HUES48 (cell line): Measurements from ENCODE around the gene FBXL7.

Experiments used
- H3K27ac ChIP-seq: one replicate; pipeline ENCODE4 v1.7.0; 2013; ENCODE audit warnings: low read depth, low read length, inconsistent platforms
- H3K27me3 ChIP-seq: 2 replicates; pipeline ENCODE4 v1.6.1; 2013; ENCODE audit warnings: mild to moderate bottlenecking, low read length; ENCODE audit not compliant: control insufficient read depth, insufficient read depth
- H3K36me3 ChIP-seq: 2 replicates; pipeline ENCODE4 v1.6.1; 2013; ENCODE audit warnings: low read length; ENCODE audit not compliant: control insufficient read depth, insufficient read depth
- H3K4me1 ChIP-seq: 2 replicates; pipeline ENCODE4 v1.6.1; 2013; ENCODE audit warnings: mild to moderate bottlenecking, low read length; ENCODE audit not compliant: control insufficient read depth, insufficient read depth
- H3K4me3 ChIP-seq: 2 replicates; pipeline ENCODE4 v1.5.1; 2013; ENCODE audit warnings: mild to moderate bottlenecking, low read depth, low read length
- H3K9ac ChIP-seq: 2 replicates; pipeline ENCODE4 v1.6.1; 2013; ENCODE audit warnings: mild to moderate bottlenecking, low read depth, low read length, moderate library complexity
- H3K9me3 ChIP-seq: 2 replicates; pipeline ENCODE4 v1.6.1; 2013; ENCODE audit warnings: low read length; ENCODE audit not compliant: control insufficient read depth, insufficient read depth

The FBXL7 gene

GRCh38 chr5:15597804-15598203 lies 97.8 kb downstream of the FBXL7 start:
- Histone ChIP-seq H3K4me3 (no peak overlapping the region), H3K27me3 (no peaks in the 10 kb centered on the region), H3K36me3 (no peaks in the 10 kb centered on the region), H3K27ac (no peak overlapping the region), H3K9me3 (no peaks in the 10 kb centered on the region), H3K4me1 (peaks cover 35% of the 10 kb centered on the region), H3K9ac (no peak overlapping the region)

GRCh38 chr5:15598294-15598902 lies 98.4 kb downstream of the FBXL7 start:
- Histone ChIP-seq H3K27ac (no peak overlapping the region), H3K4me3 (no peak overlapping the region), H3K9me3 (no peaks in the 10 kb centered on the region), H3K36me3 (no peaks in the 10 kb centered on the region), H3K27me3 (no peaks in the 10 kb centered on the region), H3K9ac (no peak overlapping the region), H3K4me1 (peaks cover 35% of the 10 kb centered on the region)

- no peaks in the 10 kb centered on the region for H3K9me3 ChIP-seq
- no peak overlapping the region for H3K27ac ChIP-seq
- H3K36me3 ChIP-seq = no peaks in the 10 kb centered on the region
- H3K27me3 ChIP-seq = no peaks in the 10 kb centered on the region
- H3K4me3 ChIP-seq = no peak overlapping the region
- H3K9ac ChIP-seq = no peak overlapping the region
- peaks cover 27% of the 10 kb centered on the region for H3K4me1 ChIP-seq
Observed at GRCh38 chr5:15600035-15600434, 100.1 kb downstream of the FBXL7 start.

GRCh38 chr5:15601274-15601673 lies 101.3 kb downstream of the FBXL7 start:
- Histone ChIP-seq H3K9me3 (no peaks in the 10 kb centered on the region), H3K36me3 (no peaks in the 10 kb centered on the region), H3K4me1 (peaks cover 19% of the 10 kb centered on the region), H3K27me3 (no peaks in the 10 kb centered on the region), H3K27ac (no peak overlapping the region), H3K4me3 (no peak overlapping the region), H3K9ac (no peak overlapping the region)

- Histone ChIP-seq H3K27me3 (no peaks in the 10 kb centered on the region), H3K9me3 (no peaks in the 10 kb centered on the region)
Observed at GRCh38 chr5:15601853-15602252, 101.9 kb downstream of the FBXL7 start.

GRCh38 chr5:15604986-15605385 lies 105.0 kb downstream of the FBXL7 start:
- H3K4me3 ChIP-seq = no peak overlapping the region
- H3K36me3 ChIP-seq = no peaks in the 10 kb centered on the region
- H3K27ac ChIP-seq = no peak overlapping the region
- H3K9me3 ChIP-seq = no peaks in the 10 kb centered on the region
- peaks cover 17% of the 10 kb centered on the region for H3K4me1 ChIP-seq
- H3K9ac ChIP-seq = no peak overlapping the region
- no peaks in the 10 kb centered on the region for H3K27me3 ChIP-seq

More at GRCh38 chr5:15601853-15602252, 101.9 kb downstream of the FBXL7 start:
- no peak overlapping the region for H3K27ac ChIP-seq
- H3K36me3 ChIP-seq = no peaks in the 10 kb centered on the region
- no peak overlapping the region for H3K4me3 ChIP-seq
- peaks cover 17% of the 10 kb centered on the region for H3K4me1 ChIP-seq
- no peak overlapping the region for H3K9ac ChIP-seq

- H3K9ac ChIP-seq = no peak overlapping the region
- no peaks in the 10 kb centered on the region for H3K27me3 ChIP-seq
- H3K4me1 ChIP-seq = peaks cover 17% of the 10 kb centered on the region
- H3K4me3 ChIP-seq = no peak overlapping the region
- no peaks in the 10 kb centered on the region for H3K36me3 ChIP-seq
- H3K9me3 ChIP-seq = no peaks in the 10 kb centered on the region
- H3K27ac ChIP-seq = no peak overlapping the region
Observed at GRCh38 chr5:15606197-15606596, 106.2 kb downstream of the FBXL7 start.

GRCh38 chr5:15607076-15607475 lies 107.1 kb downstream of the FBXL7 start:
- Histone ChIP-seq H3K9me3 (no peaks in the 10 kb centered on the region), H3K9ac (no peak overlapping the region), H3K27me3 (no peaks in the 10 kb centered on the region), H3K4me1 (peaks cover 11% of the 10 kb centered on the region), H3K36me3 (no peaks in the 10 kb centered on the region), H3K27ac (no peak overlapping the region), H3K4me3 (no peak overlapping the region)

GRCh38 chr5:15609076-15609725 lies 109.2 kb downstream of the FBXL7 start:
- no peaks in the 10 kb centered on the region for H3K9me3 ChIP-seq
- H3K27me3 ChIP-seq = no peaks in the 10 kb centered on the region
- H3K4me3 ChIP-seq = no peak overlapping the region
- no peaks in the 10 kb centered on the region for H3K36me3 ChIP-seq
- peaks cover 11% of the 10 kb centered on the region for H3K4me1 ChIP-seq
- H3K27ac ChIP-seq = no peak overlapping the region
- H3K9ac ChIP-seq = no peak overlapping the region

- Histone ChIP-seq H3K9me3 (no peaks in the 10 kb centered on the region), H3K27me3 (no peaks in the 10 kb centered on the region), H3K36me3 (no peaks in the 10 kb centered on the region), H3K4me3 (no peak overlapping the region), H3K27ac (peak overlapping the region; percentile 29), H3K9ac (no peak overlapping the region), H3K4me1 (peaks cover 11% of the 10 kb centered on the region)
Observed at GRCh38 chr5:15610216-15610615, 110.2 kb downstream of the FBXL7 start.

GRCh38 chr5:15611008-15611407 lies 111.0 kb downstream of the FBXL7 start:
- no peak overlapping the region for H3K9ac ChIP-seq
- peaks cover 11% of the 10 kb centered on the region for H3K4me1 ChIP-seq
- no peaks in the 10 kb centered on the region for H3K9me3 ChIP-seq
- no peak overlapping the region for H3K4me3 ChIP-seq
- H3K27me3 ChIP-seq = no peaks in the 10 kb centered on the region
- no peak overlapping the region for H3K27ac ChIP-seq
- no peaks in the 10 kb centered on the region for H3K36me3 ChIP-seq
